ENCODE data around the gene MOXD1.

- TF ChIP-seq EZH2 (IDR thresholded peaks at IDR 0.05; ENCODE audit: borderline replicate concordance, low read length) = no peak
- no peak for TF ChIP-seq CTCF (IDR thresholded peaks at IDR 0.05; ENCODE audit: low read length)
Measured at GRCh38 chr6:132322398-132322797, 78.9 kb downstream of the MOXD1 start.

Measured in OCI-LY1 (cell line).